ENCODE results near the gene ATAD3B. TPM values are rescaled to one million over a fixed set of nuclear protein-coding genes. Genes with fewer than 3 reads are reported as not detected.

The ATAD3B gene
- polyA plus RNA-seq, 1 donor (not counting 4 experiments of a cell fraction or from before 2014, with no cell fraction given) = 20.6 TPM

GRCh38 chr1:1437904-1438376 is 33.6 kb upstream of the ATAD3B start:
- H3K27me3 ChIP-seq (ENCODE audit: control insufficient read depth, extremely low read depth, insufficient read depth, low read length) = no peaks in the 10 kb centered on the region
- dilution Hi-C loops (cut with MboI; ENCODE audit: extremely low pct_ligation_motif_present, low sequenced_read_pairs) = no loop called here
- H3K9ac ChIP-seq (ENCODE audit: control insufficient read depth, extremely low read depth, insufficient read depth, low read length) = no peak overlapping the region
- H3K9me3 ChIP-seq (ENCODE audit: control insufficient read depth, low read depth, low read length) = no peaks in the 10 kb centered on the region
- no peak overlapping the region for H2AFZ ChIP-seq (ENCODE audit: control insufficient read depth, low read length)
- no peak overlapping the region for H3K27ac ChIP-seq (ENCODE audit: control insufficient read depth, insufficient read depth, low read length)
- no peaks in the 10 kb centered on the region for H3K36me3 ChIP-seq (ENCODE audit: control insufficient read depth in 2 of 2, extremely low read depth in 1 of 2, insufficient read depth in 2 of 2, low read length in 2 of 2)
- DNase-seq (ENCODE audit: low read depth, low spot score) (no peak), FAIRE-seq (no peak)
- H3K4me2 ChIP-seq (ENCODE audit: control insufficient read depth, extremely low read depth, insufficient read depth, low read depth, low read length) = no peak overlapping the region
- no peak for TF ChIP-seq EZH2 (IDR thresholded peaks at IDR 0.05; ENCODE audit: low read length)
- TF ChIP-seq CTCF (optimal IDR thresholded peaks at IDR 0.05 in 1 of 3, IDR thresholded peaks at IDR 0.05 in 1 of 3, conservative IDR thresholded peaks at IDR 0.05 in 1 of 3; ENCODE audit: extremely low read depth in 1 of 3, insufficient read depth in 2 of 3, low read length in 3 of 3) = no peak
- no peaks in the 10 kb centered on the region for H3K79me2 ChIP-seq (ENCODE audit: control insufficient read depth, insufficient read depth, low read length)
- no peaks in the 10 kb centered on the region for H3K9me1 ChIP-seq (ENCODE audit: control insufficient read depth, extremely low read depth, insufficient read depth, low read length)
- peaks cover 2% of the 10 kb centered on the region for H4K20me1 ChIP-seq (ENCODE audit: control insufficient read depth, extremely low read depth, insufficient read depth, low read length)
- peaks cover 27% of the 10 kb centered on the region for H3K4me1 ChIP-seq (ENCODE audit: control insufficient read depth, extremely low read depth, insufficient read depth, low read length)
- H3K4me3 ChIP-seq (ENCODE audit: control insufficient read depth in 2 of 3, extremely low read depth in 1 of 3, insufficient read depth in 2 of 3, low read depth in 1 of 3, low read length in 3 of 3) = no peak overlapping the region

GRCh38 chr1:1438531-1439381 is 32.8 kb upstream of the ATAD3B start:
- peaks cover 19% of the 10 kb centered on the region for H3K4me1 ChIP-seq (ENCODE audit: control insufficient read depth, extremely low read depth, insufficient read depth, low read length)
- no peak overlapping the region for H3K4me2 ChIP-seq (ENCODE audit: control insufficient read depth, extremely low read depth, insufficient read depth, low read depth, low read length)
- H3K9me1 ChIP-seq (ENCODE audit: control insufficient read depth, extremely low read depth, insufficient read depth, low read length) = no peaks in the 10 kb centered on the region
- no peaks in the 10 kb centered on the region for H3K79me2 ChIP-seq (ENCODE audit: control insufficient read depth, insufficient read depth, low read length)
- H4K20me1 ChIP-seq (ENCODE audit: control insufficient read depth, extremely low read depth, insufficient read depth, low read length) = peaks cover 2% of the 10 kb centered on the region
- no peak overlapping the region for H3K4me3 ChIP-seq (ENCODE audit: control insufficient read depth in 2 of 3, extremely low read depth in 1 of 3, insufficient read depth in 2 of 3, low read depth in 1 of 3, low read length in 3 of 3)
- H3K9me3 ChIP-seq (ENCODE audit: control insufficient read depth, low read depth, low read length) = no peaks in the 10 kb centered on the region
- H3K27ac ChIP-seq (ENCODE audit: control insufficient read depth, insufficient read depth, low read length) = no peak overlapping the region
- dilution Hi-C loops (cut with MboI; ENCODE audit: extremely low pct_ligation_motif_present, low sequenced_read_pairs) = no loop called here
- H3K36me3 ChIP-seq (ENCODE audit: control insufficient read depth in 2 of 2, extremely low read depth in 1 of 2, insufficient read depth in 2 of 2, low read length in 2 of 2) = no peaks in the 10 kb centered on the region
- TF ChIP-seq EZH2 (IDR thresholded peaks at IDR 0.05; ENCODE audit: low read length) (no peak), CTCF (optimal IDR thresholded peaks at IDR 0.05 in 1 of 3, IDR thresholded peaks at IDR 0.05 in 1 of 3, conservative IDR thresholded peaks at IDR 0.05 in 1 of 3; ENCODE audit: extremely low read depth in 1 of 3, insufficient read depth in 2 of 3, low read length in 3 of 3) (no peak)
- no peaks in the 10 kb centered on the region for H3K27me3 ChIP-seq (ENCODE audit: control insufficient read depth, extremely low read depth, insufficient read depth, low read length)
- H3K9ac ChIP-seq (ENCODE audit: control insufficient read depth, extremely low read depth, insufficient read depth, low read length) = no peak overlapping the region
- no peak overlapping the region for H2AFZ ChIP-seq (ENCODE audit: control insufficient read depth, low read length)
- DNase-seq (ENCODE audit: low read depth, low spot score) = no peak
- FAIRE-seq = no peak
